ENCODE results near the gene ITPR3.
A peak's percentile ranks its signal among the peaks of the same experiment; 100 is the strongest.

The ITPR3 gene

GRCh38 chr6:33640361-33640760, 19.2 kb downstream of the ITPR3 start:
- no peak for DNase-seq

- DNase-seq = no peak
Observed at GRCh38 chr6:33641144-33641543, 20.0 kb downstream of the ITPR3 start.

GRCh38 chr6:33641602-33642001, 20.5 kb downstream of the ITPR3 start:
- DNase-seq = no peak

GRCh38 chr6:33642897-33643296, 21.8 kb downstream of the ITPR3 start:
- no peak for DNase-seq

GRCh38 chr6:33651403-33651802, 30.3 kb downstream of the ITPR3 start:
- DNase-seq = no peak

GRCh38 chr6:33652002-33652401, 30.9 kb downstream of the ITPR3 start:
- no peak for DNase-seq

- peak; percentile 4 for DNase-seq
Observed at GRCh38 chr6:33654831-33655554, 33.9 kb downstream of the ITPR3 start.

- DNase-seq = no peak
Observed at GRCh38 chr6:33656844-33657243, 35.7 kb downstream of the ITPR3 start.

GRCh38 chr6:33658982-33659689, 38.0 kb downstream of the ITPR3 start:
- no peak for DNase-seq

- no peak for DNase-seq
Observed at GRCh38 chr6:33659986-33660385, 38.9 kb downstream of the ITPR3 start.

- no peak for DNase-seq
Observed at GRCh38 chr6:33661106-33661838, 40.1 kb downstream of the ITPR3 start.

GRCh38 chr6:33662318-33662717, 41.2 kb downstream of the ITPR3 start:
- DNase-seq = no peak

- no peak for DNase-seq
Observed at GRCh38 chr6:33663028-33663427, 41.9 kb downstream of the ITPR3 start.

GRCh38 chr6:33663727-33664449, 42.8 kb downstream of the ITPR3 start:
- no peak for DNase-seq

- no peak for DNase-seq
Observed at GRCh38 chr6:33664506-33665057, 43.5 kb downstream of the ITPR3 start.

GRCh38 chr6:33665957-33666356, 44.8 kb downstream of the ITPR3 start:
- no peak for DNase-seq

- no peak for DNase-seq
Observed at GRCh38 chr6:33667072-33667471, 46.0 kb downstream of the ITPR3 start.

GRCh38 chr6:33667776-33668175, 46.7 kb downstream of the ITPR3 start:
- no peak for DNase-seq

- no peak for DNase-seq
Observed at GRCh38 chr6:33668328-33668727, 47.2 kb downstream of the ITPR3 start.

- DNase-seq = peak; percentile 62
Observed at GRCh38 chr6:33668914-33669313, 47.8 kb downstream of the ITPR3 start.

- no peak for DNase-seq
Observed at GRCh38 chr6:33670086-33670660, 49.1 kb downstream of the ITPR3 start.

- no peak for DNase-seq
Observed at GRCh38 chr6:33670971-33671743, 50.0 kb downstream of the ITPR3 start.

Measured in CD4-positive, alpha-beta T cell treated with Interleukin-4 for 4 hours (primary cell).